ENCODE results near the gene MACC1.

The MACC1 gene

GRCh38 chr7:20217193-20217948, at the start of gene MACC1:
Gene MACC1 (minus strand): TSS chr7:20217384. CDS start chr7:20161862, 55,522 bp downstream.
- peak; percentile 11 for DNase-seq

GRCh38 chr7:20264623-20265022, 47.4 kb upstream of the MACC1 start:
- no peak for DNase-seq

GRCh38 chr7:20260223-20260622, 43.0 kb upstream of the MACC1 start:
- no peak for DNase-seq

GRCh38 chr7:20257212-20257611, 40.0 kb upstream of the MACC1 start:
- no peak for DNase-seq

- DNase-seq, result no peak
Measured at GRCh38 chr7:20249920-20250319, 32.7 kb upstream of the MACC1 start.

GRCh38 chr7:20249376-20249775, 32.2 kb upstream of the MACC1 start:
- DNase-seq, result no peak

- no peak for DNase-seq
Measured at GRCh38 chr7:20246236-20246635, 29.1 kb upstream of the MACC1 start.

- DNase-seq, result no peak
Measured at GRCh38 chr7:20244334-20245120, 27.3 kb upstream of the MACC1 start.

- no peak for DNase-seq
Measured at GRCh38 chr7:20241911-20242261, 24.7 kb upstream of the MACC1 start.

GRCh38 chr7:20241194-20241910, 24.2 kb upstream of the MACC1 start:
- DNase-seq, result no peak

GRCh38 chr7:20240080-20240926, 23.1 kb upstream of the MACC1 start:
- DNase-seq, result no peak

- no peak for DNase-seq
Measured at GRCh38 chr7:20238754-20239324, 21.7 kb upstream of the MACC1 start.

GRCh38 chr7:20238194-20238753, 21.1 kb upstream of the MACC1 start:
- no peak for DNase-seq

GRCh38 chr7:20237464-20238193, 20.4 kb upstream of the MACC1 start:
- DNase-seq, result no peak

GRCh38 chr7:20236790-20237189, 19.6 kb upstream of the MACC1 start:
- no peak for DNase-seq

- DNase-seq, result no peak
Measured at GRCh38 chr7:20236043-20236442, 18.9 kb upstream of the MACC1 start.

GRCh38 chr7:20235288-20235687, 18.1 kb upstream of the MACC1 start:
- DNase-seq, result no peak

- DNase-seq, result no peak
Measured at GRCh38 chr7:20233362-20233761, 16.2 kb upstream of the MACC1 start.

- DNase-seq, result no peak
Measured at GRCh38 chr7:20232848-20233247, 15.7 kb upstream of the MACC1 start.

- no peak for DNase-seq
Measured at GRCh38 chr7:20229646-20230500, 12.7 kb upstream of the MACC1 start.

All from NK-92 treated with Interleukin-12 subunit alpha and Interleukin-12 subunit beta, amount 100 ng/mL, for 24 hours (cell line).